LNCAP (cell line): ENCODE measurements around the gene CLRN3.

Experiments used
- TF ChIP-seq, protein P1 (sequence below): fragments of 450-650 bp; IDR thresholded peaks from 2 replicates; pipeline ENCODE4 v1.5.1; 2017; ENCODE audit warnings: mild to moderate bottlenecking

The CLRN3 gene

DNA sequence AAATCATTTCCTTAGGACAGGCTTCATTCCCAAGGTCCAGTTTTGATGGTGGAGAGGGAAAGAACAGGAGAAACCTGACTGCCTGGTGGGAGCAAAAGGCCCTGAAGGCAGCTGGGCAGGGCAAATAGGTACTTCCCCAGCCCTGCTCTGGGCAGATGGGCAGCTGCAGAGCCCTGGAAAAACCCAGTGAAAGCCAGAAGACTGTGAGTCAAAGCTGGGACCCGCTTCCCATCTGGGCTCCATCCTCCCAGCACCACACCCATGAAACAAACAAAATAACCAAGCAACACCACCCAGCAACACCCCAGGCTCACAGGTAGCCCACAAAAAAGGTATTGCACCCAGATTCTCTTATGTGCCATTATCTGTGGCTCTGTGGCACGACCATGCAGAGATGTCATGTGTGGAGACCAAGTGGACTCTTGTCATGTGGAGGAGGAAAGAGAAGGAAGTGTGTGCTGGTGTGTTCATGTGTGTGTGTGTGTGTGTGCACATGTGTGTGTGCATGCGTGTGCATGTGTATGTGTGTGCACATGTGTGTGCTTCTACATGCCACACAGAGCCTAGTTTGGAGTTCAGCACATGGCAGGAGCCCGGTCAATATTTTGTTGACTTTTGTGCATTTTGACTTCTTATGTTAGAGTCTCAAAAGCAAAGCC is 9.8 kb downstream of the CLRN3 start:
- TF ChIP-seq, protein P1, sequence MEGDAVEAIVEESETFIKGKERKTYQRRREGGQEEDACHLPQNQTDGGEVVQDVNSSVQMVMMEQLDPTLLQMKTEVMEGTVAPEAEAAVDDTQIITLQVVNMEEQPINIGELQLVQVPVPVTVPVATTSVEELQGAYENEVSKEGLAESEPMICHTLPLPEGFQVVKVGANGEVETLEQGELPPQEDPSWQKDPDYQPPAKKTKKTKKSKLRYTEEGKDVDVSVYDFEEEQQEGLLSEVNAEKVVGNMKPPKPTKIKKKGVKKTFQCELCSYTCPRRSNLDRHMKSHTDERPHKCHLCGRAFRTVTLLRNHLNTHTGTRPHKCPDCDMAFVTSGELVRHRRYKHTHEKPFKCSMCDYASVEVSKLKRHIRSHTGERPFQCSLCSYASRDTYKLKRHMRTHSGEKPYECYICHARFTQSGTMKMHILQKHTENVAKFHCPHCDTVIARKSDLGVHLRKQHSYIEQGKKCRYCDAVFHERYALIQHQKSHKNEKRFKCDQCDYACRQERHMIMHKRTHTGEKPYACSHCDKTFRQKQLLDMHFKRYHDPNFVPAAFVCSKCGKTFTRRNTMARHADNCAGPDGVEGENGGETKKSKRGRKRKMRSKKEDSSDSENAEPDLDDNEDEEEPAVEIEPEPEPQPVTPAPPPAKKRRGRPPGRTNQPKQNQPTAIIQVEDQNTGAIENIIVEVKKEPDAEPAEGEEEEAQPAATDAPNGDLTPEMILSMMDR = no peak

DNA sequence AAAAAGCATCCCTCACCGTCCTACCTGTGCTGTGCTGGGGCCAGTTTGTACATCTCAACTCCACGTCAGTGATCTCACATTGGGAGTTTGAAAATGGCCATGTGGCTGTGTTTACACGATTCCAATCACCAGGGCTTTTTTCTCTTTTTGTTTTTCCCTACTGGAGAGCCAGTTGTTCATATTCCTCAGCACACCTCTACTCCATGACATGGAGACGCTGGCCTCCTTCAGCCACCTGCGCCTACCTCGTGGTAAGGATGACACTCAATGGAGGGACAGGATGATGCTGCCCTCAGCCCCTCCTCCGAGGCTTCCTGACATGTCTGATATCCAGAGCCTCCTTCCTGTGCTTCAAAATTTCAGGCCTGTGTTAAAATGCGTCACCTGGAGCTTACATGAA is 10.3 kb downstream of the CLRN3 start:
- TF ChIP-seq, protein P1 = no peak

DNA sequence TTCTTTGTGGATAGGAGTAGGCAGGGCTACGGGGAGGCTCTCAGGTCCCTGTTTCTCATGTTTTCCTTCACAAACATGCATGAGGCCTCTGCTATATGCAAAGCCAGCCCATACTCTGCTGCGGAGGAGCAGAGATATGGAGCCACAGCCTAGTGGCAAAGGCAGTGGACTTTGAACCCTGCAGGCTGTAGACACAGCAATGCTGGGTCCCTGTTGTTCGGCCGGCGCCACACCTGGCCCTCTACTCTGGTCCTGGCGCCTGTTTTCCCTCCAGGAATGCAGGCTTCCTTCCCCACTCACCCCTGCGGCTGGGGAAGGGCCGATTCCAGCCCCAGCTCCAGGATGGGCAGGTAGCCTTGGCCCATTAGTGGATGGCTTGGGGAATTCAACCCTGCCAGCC is 11.5 kb downstream of the CLRN3 start:
- TF ChIP-seq, protein P1 = no peak

DNA sequence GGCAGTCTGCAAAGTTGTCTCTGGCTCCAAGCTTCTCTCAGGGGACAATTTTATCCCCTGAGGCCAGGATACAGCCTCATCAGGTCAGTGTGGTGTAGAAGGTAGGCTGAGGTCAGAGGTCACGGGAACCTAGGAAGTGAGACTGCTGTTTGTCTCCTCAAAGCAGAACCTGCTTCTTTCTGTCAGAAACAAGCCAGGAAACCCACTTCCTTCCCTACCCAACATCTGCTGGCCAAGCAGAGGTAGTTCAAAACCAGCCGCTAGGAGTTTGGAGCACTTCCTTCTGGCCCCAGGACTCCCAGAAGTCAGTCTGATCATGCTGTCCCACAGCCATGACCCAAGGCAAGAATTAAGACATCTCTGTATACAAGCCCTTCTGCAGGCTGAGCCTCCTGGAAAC is 12.2 kb downstream of the CLRN3 start:
- TF ChIP-seq, protein P1 = no peak

DNA sequence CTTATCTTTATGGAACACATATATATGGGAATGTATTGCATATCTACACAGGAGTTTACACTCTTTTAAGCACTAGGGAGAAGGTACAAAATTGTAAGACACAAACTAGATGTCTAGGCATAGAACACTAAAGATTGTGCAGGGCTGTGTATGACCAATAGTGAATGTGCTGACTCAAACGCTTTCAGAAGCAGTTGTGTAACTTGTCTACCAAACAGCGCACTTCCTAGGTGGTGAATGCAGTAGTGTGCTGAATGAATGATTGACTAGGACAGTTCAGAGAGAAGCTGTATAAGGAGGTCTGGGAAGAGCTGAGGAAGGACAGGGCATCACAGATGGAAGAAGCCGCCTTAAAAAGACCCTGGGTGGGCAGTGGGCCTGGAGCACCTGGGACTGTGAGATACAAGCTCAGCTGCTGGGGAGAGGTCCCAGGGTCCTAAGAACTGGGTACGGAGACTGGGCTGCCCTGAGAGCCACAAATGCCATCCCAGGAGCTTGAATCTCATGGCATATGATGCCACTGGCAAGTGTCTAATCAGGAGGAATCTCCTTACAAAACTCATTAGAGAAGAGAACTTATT is 14.2 kb downstream of the CLRN3 start:
- TF ChIP-seq, protein P1 = no peak

DNA sequence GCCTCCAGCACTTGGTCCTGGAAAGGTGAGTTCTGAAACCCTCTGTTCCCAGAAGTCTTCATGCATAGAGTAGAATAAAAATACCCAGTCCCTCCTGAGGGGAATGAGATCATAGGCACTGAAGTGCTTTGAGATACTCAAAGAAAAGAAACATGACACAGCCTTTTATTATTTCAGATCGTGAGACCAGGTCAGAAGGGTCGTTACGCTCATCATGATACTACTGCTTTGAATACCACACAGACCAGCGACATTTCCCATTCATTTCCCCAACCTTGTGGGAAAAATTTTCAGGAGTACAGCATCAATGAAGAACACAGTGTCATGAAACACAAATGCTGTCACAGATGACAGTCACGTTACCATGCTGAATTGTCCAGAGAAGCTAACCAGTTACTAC is 15.0 kb downstream of the CLRN3 start:
- TF ChIP-seq, protein P1 = no peak

DNA sequence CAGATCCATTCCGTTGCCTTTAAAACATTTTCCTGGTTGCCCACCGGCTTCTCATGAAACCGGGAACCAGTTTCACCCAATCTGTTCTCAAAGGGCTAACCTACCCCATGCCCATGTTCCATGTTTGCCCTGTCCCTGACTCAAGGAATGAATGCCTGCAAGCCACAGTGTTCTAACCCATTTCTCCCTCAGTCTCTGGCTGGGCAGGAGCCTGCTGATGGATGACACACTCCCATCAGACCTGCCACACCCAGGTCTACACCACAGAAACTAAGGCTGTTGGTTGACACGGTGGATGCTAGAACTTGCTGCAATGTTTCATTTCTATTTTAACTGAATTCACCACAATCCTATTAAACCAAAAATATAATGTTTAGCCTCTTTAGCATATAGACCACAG is 15.6 kb downstream of the CLRN3 start:
- TF ChIP-seq, protein P1 = no peak
